COLO668 (cell line): ENCODE data around the gene CEMP1.

Source experiments
- DNase-seq: peaks from one replicate; lab custom pipeline; 2025; ENCODE audit not compliant: unreplicated experiment; lab: John Stamatoyannopoulos, UW

CEMP1 gene

GRCh38 chr16:2486645-2487516 lies 44.3 kb downstream of the CEMP1 start:
- peak; percentile 82 for DNase-seq

GRCh38 chr16:2485811-2486507 lies 45.2 kb downstream of the CEMP1 start:
- no peak for DNase-seq

GRCh38 chr16:2484898-2485508 lies 46.2 kb downstream of the CEMP1 start:
- no peak for DNase-seq

GRCh38 chr16:2483939-2484897 lies 47.0 kb downstream of the CEMP1 start:
- DNase-seq = no peak

- peak; percentile 74 for DNase-seq
Measured at GRCh38 chr16:2482708-2483534, 48.3 kb downstream of the CEMP1 start.

- DNase-seq = peak; percentile 48
Measured at GRCh38 chr16:2482249-2482648, 49.0 kb downstream of the CEMP1 start.

- peak; percentile 16 for DNase-seq
Measured at GRCh38 chr16:2481676-2482075, 49.5 kb downstream of the CEMP1 start.

GRCh38 chr16:2480948-2481347 lies 50.3 kb downstream of the CEMP1 start:
- DNase-seq = peak; percentile 23
